HepG2 (cell line): ENCODE results near the gene PSRC1. TPM values are rescaled to one million over a fixed set of nuclear protein-coding genes. Genes with fewer than 3 reads are reported as not detected.

Source experiments
- BRF2 ChIP-seq: sonication (generic); formaldehyde crosslinking; IDR thresholded peaks from 2 replicates; pipeline ENCODE4 v1.8.1; 2022; ENCODE audit warnings: mild to moderate bottlenecking, missing genetic modification reagents
- DPF2 ChIP-seq: sonication (generic); formaldehyde crosslinking; IDR thresholded peaks from 2 replicates; pipeline ENCODE4 v1.4.0; 2020; ENCODE audit warnings: mild to moderate bottlenecking, low read depth, missing genetic modification reagents, borderline replicate concordance
- ETV5 ChIP-seq: IDR thresholded peaks from 2 replicates; pipeline ENCODE4 v1.6.1; 2018; ENCODE audit warnings: missing biosample characterization, missing genetic modification reagents, inconsistent platforms, borderline replicate concordance
- FOXP4 ChIP-seq: sonication (generic); formaldehyde crosslinking; IDR thresholded peaks from 2 replicates; pipeline ENCODE4 v1.4.0; 2020; ENCODE audit warnings: missing genetic modification reagents
- HDAC1 ChIP-seq: sonication (generic); formaldehyde crosslinking; IDR thresholded peaks from 2 replicates; pipeline ENCODE4 v1.5.1; 2020; ENCODE audit warnings: mild to moderate bottlenecking, missing genetic modification reagents
- IRX3 ChIP-seq: sonication (generic); formaldehyde crosslinking; IDR thresholded peaks from 2 replicates; pipeline ENCODE4 v1.8.1; 2023; ENCODE audit warnings: mild to moderate bottlenecking, low read depth, missing genetic modification reagents, borderline replicate concordance
- PRDM15 ChIP-seq: sonication (generic); formaldehyde crosslinking; IDR thresholded peaks from 2 replicates; pipeline ENCODE4 v1.4.0; 2020; ENCODE audit warnings: missing genetic modification reagents
- REL ChIP-seq: sonication (generic); formaldehyde crosslinking; conservative IDR thresholded peaks from 2 replicates; pipeline ENCODE4 v1.8.0; 2022; ENCODE audit warnings: mild to moderate bottlenecking, missing genetic modification reagents, moderate library complexity
- SP1 ChIP-seq, 2 experiments: fragments of 450-650 bp in 1 of 2; sonication (generic) in 1 of 2; formaldehyde crosslinking in 1 of 2; IDR thresholded peaks; 2 replicates each; pipeline versions ENCODE4 v1.4.0 to v1.6.1; 2016 to 2020; ENCODE audit warnings: missing genetic modification reagents in 1 of 2
- SSRP1 ChIP-seq: IDR thresholded peaks from 2 replicates; pipeline ENCODE4 v1.6.1; 2016; ENCODE audit warnings: control low read depth
- TMF1 ChIP-seq: sonication (generic); formaldehyde crosslinking; IDR thresholded peaks from 2 replicates; pipeline ENCODE4 v1.8.1; 2022; ENCODE audit warnings: low read depth, missing genetic modification reagents
- ZBTB10 ChIP-seq: sonication (generic); formaldehyde crosslinking; IDR thresholded peaks from 2 replicates; pipeline ENCODE4 v1.4.0; 2020; ENCODE audit warnings: missing genetic modification reagents, borderline replicate concordance
- ZBTB20 ChIP-seq: sonication (generic); formaldehyde crosslinking; IDR thresholded peaks from 2 replicates; pipeline ENCODE4 v1.8.1; 2023; ENCODE audit warnings: missing genetic modification reagents, low read depth, mild to moderate bottlenecking, borderline replicate concordance
- ZNF276 ChIP-seq: sonication (generic); formaldehyde crosslinking; IDR thresholded peaks from 2 replicates; pipeline ENCODE4 v1.4.0; 2020; ENCODE audit warnings: mild to moderate bottlenecking, low read depth, missing genetic modification reagents
- ZNF788 ChIP-seq: sonication (generic); formaldehyde crosslinking; IDR thresholded peaks from 2 replicates; pipeline ENCODE4 v1.5.0; 2020; ENCODE audit warnings: mild to moderate bottlenecking, missing genetic modification reagents, borderline replicate concordance
- ZNF83 ChIP-seq: sonication (generic); formaldehyde crosslinking; IDR thresholded peaks from 2 replicates; pipeline ENCODE4 v1.4.0; 2020; ENCODE audit warnings: missing genetic modification reagents, mild to moderate bottlenecking, borderline replicate concordance
- polyA plus RNA-seq, 8 experiments: library from polyadenylated mRNA; depleted of rRNA in 3 of 8; stranded (reverse) in 7 of 8; unstranded in 1 of 8; fragments of >200 nt; fragmentation: Illumina TruSeq in 4 of 8; extraction: Trizol in 4 of 8; gene quantifications; 2 replicates each; pipeline versions ENCODE4 v1.2.1 to v1.2.3, GENCODE V29; 2011 to 2016; ENCODE audit warnings: low read depth in 4 of 8, missing spikeins in 1 of 8, mixed read lengths in 1 of 8; ENCODE audit not compliant: insufficient read depth in 1 of 8
- total RNA-seq, 5 experiments: library from RNA; depleted of rRNA; stranded (reverse); fragments of >200 nt; fragmentation: Illumina TruSeq; extraction: Trizol; gene quantifications; 2 replicates each; pipeline ENCODE4 v1.2.3, GENCODE V29; 2016; ENCODE audit warnings: low read depth in 1 of 5

Gene PSRC1
- total and polyA plus RNA-seq, 2 of the 13 experiments (the other 11 are each of a cell fraction or from before 2014, with no cell fraction given) = 28.6 to 30.3 TPM

GRCh38 chr1:109249654-109250401 lies 33.1 kb downstream of the PSRC1 start (continued):
- TF ChIP-seq PRDM15 (CRISPR knock-in tag) = no peak
- TF ChIP-seq DPF2 (CRISPR knock-in tag) = no peak
- TF ChIP-seq ETV5 (CRISPR knock-in tag) = no peak
- TF ChIP-seq HDAC1 = no peak
- no peak for TF ChIP-seq ZNF276
- TF ChIP-seq ZNF83 = no peak
- TF ChIP-seq ZBTB10 = no peak
- no peak for TF ChIP-seq TMF1 (CRISPR knock-in tag)
- TF ChIP-seq FOXP4 (CRISPR knock-in tag) = no peak
- TF ChIP-seq SSRP1 (CRISPR knock-in tag) = no peak
- TF ChIP-seq REL (CRISPR knock-in tag) = no peak
- TF ChIP-seq SP1 (IDR thresholded peaks at IDR 0.05) = no peak
- TF ChIP-seq SP1 (CRISPR knock-in tag; IDR thresholded peaks at IDR 0.05) = no peak
- no peak for TF ChIP-seq IRX3 (CRISPR knock-in tag)
- TF ChIP-seq BRF2 (CRISPR knock-in tag) = no peak
- TF ChIP-seq ZBTB20 (CRISPR knock-in tag) = no peak
- TF ChIP-seq ZNF788 = no peak
